Spleen (tissue), 11 donors: ENCODE measurements around the gene ACTR3C. TPM values are rescaled to one million over a fixed set of nuclear protein-coding genes. Genes with fewer than 3 reads are reported as not detected.

Experiments
- DNase-seq: peaks from one replicate; pipeline ENCODE4 v3.0.0-alpha.2; 2020
- H3K27ac ChIP-seq, 8 donors: fragments of 200-600 bp; sonication (generic) in 7 of 8; 1 replicate in 4 of 8; 2 replicates in 4 of 8; pipeline versions ENCODE4 v1.5.0 to v1.8.0; 2016 to 2021; ENCODE audit warnings: inconsistent platforms in 4 of 8, mild to moderate bottlenecking in 4 of 8, moderate library complexity in 1 of 8
- H3K27me3 ChIP-seq, 7 donors: fragments of 200-600 bp; sonication (generic) in 6 of 7; replicated peaks in 1 of 7; 1 replicate in 4 of 7; 2 replicates in 3 of 7; pipeline versions ENCODE4 v1.5.0 to v1.8.0; 2016 to 2021; ENCODE audit warnings: inconsistent platforms in 3 of 7, mild to moderate bottlenecking in 1 of 7
- H3K36me3 ChIP-seq, 6 donors: fragments of 200-600 bp; sonication (generic) in 5 of 6; 1 replicate in 4 of 6; 2 replicates in 2 of 6; pipeline versions ENCODE4 v1.5.0 to v1.8.0; 2016 to 2021; ENCODE audit warnings: inconsistent platforms in 2 of 6
- H3K4me1 ChIP-seq, 6 donors: fragments of 200-600 bp; sonication (generic) in 5 of 6; 1 replicate in 3 of 6; 2 replicates in 3 of 6; pipeline versions ENCODE4 v1.5.0 to v1.8.0; 2016 to 2021; ENCODE audit warnings: inconsistent platforms in 3 of 6
- H3K4me3 ChIP-seq, 8 donors: fragments of 200-600 bp; sonication (generic) in 7 of 8; 1 replicate in 4 of 8; 2 replicates in 4 of 8; pipeline versions ENCODE4 v1.5.0 to v1.8.0; 2016 to 2021; ENCODE audit warnings: inconsistent platforms in 4 of 8, mild to moderate bottlenecking in 4 of 8, moderate library complexity in 2 of 8
- H3K9me3 ChIP-seq, 8 donors: fragments of 200-600 bp; sonication (generic) in 7 of 8; 1 replicate in 4 of 8; 2 replicates in 4 of 8; pipeline versions ENCODE4 v1.5.0 to v1.8.0; 2016 to 2021; ENCODE audit warnings: inconsistent platforms in 4 of 8
- CTCF ChIP-seq, 11 experiments: fragments of 200-600 bp in 7 of 11; fragments of 450-650 bp in 4 of 11; sonication (generic) in 4 of 11; IDR thresholded peaks in 8 of 11; conservative IDR thresholded peaks in 3 of 11; 1 replicate in 7 of 11; 2 replicates in 4 of 11; pipeline versions ENCODE4 v1.4.0 to v1.8.0; 2016 to 2021; ENCODE audit warnings: antibody characterized with exemption in 11 of 11, inconsistent platforms in 4 of 11, mild to moderate bottlenecking in 1 of 11
- POLR2A ChIP-seq, 3 donors: fragments of 450-650 bp; IDR thresholded peaks; one replicate each; pipeline ENCODE4 v1.5.1; 2017; ENCODE audit warnings: antibody characterized with exemption in 3 of 3, mild to moderate bottlenecking in 1 of 3
- POLR2AphosphoS5 ChIP-seq, 3 donors: sonication (generic); formaldehyde crosslinking; IDR thresholded peaks; one replicate each; pipeline ENCODE4 v1.5.1; 2017; ENCODE audit warnings: antibody characterized with exemption in 3 of 3
- WGBS, 5 donors: extraction: QIAGEN DNeasy Blood & Tissue Kit in 3 of 5; methylation state at CpG; one replicate each; pipeline versions ENCODE4 v1.1.5 to v1.1.7; 2013 to 2018; 5-methylcytosine and 5-hydroxymethylcytosine counted together
- intact Hi-C: fragments of 100-400 bp; cut with DNase I; formaldehyde crosslinking; loops from one replicate; pipeline ENCODE4 v1.15.0; 2023; ENCODE audit warnings: low total_unique reads
- polyA plus RNA-seq, 3 donors: library from polyadenylated mRNA; stranded (reverse); fragments of 200-250 nt; gene quantifications; one replicate each; pipeline ENCODE4 v1.2.1, GENCODE V29; 2013
- total RNA-seq, 7 donors: library from RNA; depleted of rRNA in 3 of 7; stranded (reverse); fragments of >200 nt in 3 of 7; fragmentation: NEBNext Ultra II Directional in 4 of 7; extraction: Animal tissue kit (Norgen Biotek cat#: 25700) in 4 of 7; gene quantifications; one replicate each; pipeline versions ENCODE4 v1.1.0 to v1.2.1, GENCODE V29; 2016 to 2021
- donor health status: healthy with polysubstance abuse.
- donor health status: DM: no; HTN: no; CAD: no; lungs with moderate emphysema.
- donor health status: DM: no; HTN: no; CAD: no.
- donor health status: Bipolar disorder and iron deficiency.
- donor health status: healthy.
- donor health status: DM: no; HTN: no; CAD: no.
- donor health status: DM: yes; HTN: yes; CAD: no.

The ACTR3C gene
- total and polyA plus RNA-seq, 10 donors = 0.78 to 18.6 (median 7.6) TPM

GRCh38 chr7:150343225-150343624, 19.9 kb upstream of the ACTR3C start:
- no peak for DNase-seq
- Histone ChIP-seq H3K36me3 (peaks cover 0 to 4% (median under 1%) of the 10 kb centered on the region in 6 donors), H3K9me3 (peaks cover 0 to 19% (median 11%) of the 10 kb centered on the region in 8 donors), H3K4me3 (no peak overlapping the region), H3K4me1 (peaks cover 0 to 41% (median 24%) of the 10 kb centered on the region in 6 donors), H3K27me3 (peaks cover 0 to 32% (median 18%) of the 10 kb centered on the region in 7 donors), H3K27ac (no peak overlapping the region)
- no peak for TF ChIP-seq POLR2A (IDR thresholded peaks at IDR 0.05)
- intact Hi-C loops = no loop called here
- 60 to 85% (median 71%) methylated on average over 2 of the region's 2 CpGs for WGBS, 5 donors

- Histone ChIP-seq H3K27me3 (peaks cover 0 to 32% (median 18%) of the 10 kb centered on the region in 7 donors), H3K4me1 (peaks cover 0 to 43% (median 24%) of the 10 kb centered on the region in 6 donors), H3K27ac (peak overlapping the region in 4 of 8 donors; percentile 33 to 82 (median 78)), H3K9me3 (peaks cover 0 to 19% (median 11%) of the 10 kb centered on the region in 8 donors), H3K36me3 (peaks cover 0 to 15% (median 8%) of the 10 kb centered on the region in 6 donors), H3K4me3 (peak overlapping the region in 2 of 8 donors; percentile 42 to 62)
- no peak for DNase-seq
- intact Hi-C loops = no loop called here
- no peak for TF ChIP-seq POLR2AphosphoS5 (IDR thresholded peaks at IDR 0.05)
- TF ChIP-seq POLR2A (IDR thresholded peaks at IDR 0.05) = no peak
- TF ChIP-seq CTCF (IDR thresholded peaks at IDR 0.05 in 8 of 11, conservative IDR thresholded peaks at IDR 0.05 in 3 of 11) = no peak
- WGBS, 5 donors = 88 to 96% (median 91%) methylated on average over 9 of the region's 9 CpGs
Measured at GRCh38 chr7:150342121-150342408, 18.7 kb upstream of the ACTR3C start.

- intact Hi-C loops = no loop called here
- TF ChIP-seq POLR2AphosphoS5 (IDR thresholded peaks at IDR 0.05) (peak in 2 of 3 donors; percentile 57 to 70), POLR2A (IDR thresholded peaks at IDR 0.05) (no peak)
- peaks cover 0 to 21% (median 12%) of the 10 kb centered on the region in 6 donors for H3K36me3 ChIP-seq
- H3K27ac ChIP-seq = peak within 1 kb of the TSS; percentile 35 to 82 (median 76)
- peaks cover 0 to 32% (median 18%) of the 10 kb centered on the region in 7 donors for H3K27me3 ChIP-seq
- DNase-seq = no peak
- H3K4me1 ChIP-seq = peaks cover 0 to 43% (median 24%) of the 10 kb centered on the region in 6 donors
- 19 to 52% (median 24%) methylated on average over 36 to 49 of the region's 49 CpGs for WGBS, 5 donors
- H3K9me3 ChIP-seq = peaks cover 0 to 19% (median 11%) of the 10 kb centered on the region in 8 donors
- peak within 1 kb of the TSS; percentile 5 to 62 (median 35) for H3K4me3 ChIP-seq
Measured at GRCh38 chr7:150341263-150342120, 18.1 kb upstream of the ACTR3C start, which contains the start of gene RARRES2. Gene RARRES2, minus strand, starts transcription at chr7:150341629. Its CDS starts 1,020 bp downstream, at chr7:150340609.

GRCh38 chr7:150340875-150341262, 17.5 kb upstream of the ACTR3C start:
- Histone ChIP-seq H3K4me1 (peaks cover 0 to 43% (median 27%) of the 10 kb centered on the region in 6 donors), H3K27me3 (peaks cover 0 to 32% (median 18%) of the 10 kb centered on the region in 7 donors), H3K27ac (peak overlapping the region; percentile 35 to 82 (median 76)), H3K36me3 (peaks cover 0 to 23% (median 13%) of the 10 kb centered on the region in 6 donors), H3K9me3 (peaks cover 0 to 19% (median 11%) of the 10 kb centered on the region in 8 donors), H3K4me3 (peak overlapping the region in 7 of 8 donors; percentile 16 to 62 (median 35))
- no peak for DNase-seq
- intact Hi-C loops = no loop called here
- TF ChIP-seq CTCF (IDR thresholded peaks at IDR 0.05 in 8 of 11, conservative IDR thresholded peaks at IDR 0.05 in 3 of 11) (no peak), POLR2A (IDR thresholded peaks at IDR 0.05) (no peak), POLR2AphosphoS5 (IDR thresholded peaks at IDR 0.05) (no peak)
- 5 to 24% (median 16%) methylated on average over 29 of the region's 29 CpGs for WGBS, 5 donors
